Activated naive CD4-positive, alpha-beta T cell treated with anti-CD3 and anti-CD28 coated beads, Interleukin-2, amount 10 ng/mL, durations not matched to agents 5 hours and 36 hours (primary cell): ENCODE data around the gene YBX3. TPM values are rescaled to one million over a fixed set of nuclear protein-coding genes. Genes with fewer than 3 reads are reported as not detected.

Experiments used
- total RNA-seq, 2 experiments: library from RNA; stranded (reverse); gene quantifications; one replicate each; pipeline ENCODE4 v1.2.3, GENCODE V29; 2021

Gene YBX3
- 10 to 100 TPM; 39.7 to 41.8 TPM for total RNA-seq

GRCh38 chr12:10722905-10723746, at the start of gene YBX3:
YBX3 (minus strand) TSS chr12:10723323; CDS start chr12:10723111, 212 bp downstream.

GRCh38 chr12:10673659-10674384, 49.3 kb downstream of the YBX3 start, which contains the start of gene STYK1:
STYK1 (minus strand) TSS chr12:10674052; CDS start chr12:10634618, 39,434 bp downstream.

Other genes starting within 250 kb of the YBX3 start
- gene EIF2S3B, start 217.4 kb downstream of the YBX3 start, total RNA-seq = 1 to 10 TPM; 1.5 to 2.6 TPM
- 10 to 100 TPM; 29.7 to 35.7 TPM for gene MAGOHB, start 109.7 kb downstream of the YBX3 start, total RNA-seq
- gene STYK1, start 49.3 kb downstream of the YBX3 start, total RNA-seq = under 1 TPM; 0.34 to 0.68 TPM
- gene TAS2R7, start 79.3 kb upstream of the YBX3 start, total RNA-seq = not detected
- gene TAS2R8, start 84.0 kb upstream of the YBX3 start, total RNA-seq = not detected
- not detected for gene TAS2R9, start 86.8 kb upstream of the YBX3 start, total RNA-seq
- under 1 TPM; 0.25 to 0.36 TPM for gene TAS2R10, start 103.0 kb upstream of the YBX3 start, total RNA-seq
- 1 to 10 TPM; 1.5 to 1.8 TPM for gene PRR4, start 126.2 kb upstream of the YBX3 start, total RNA-seq
- gene PRH1, start 160.9 kb upstream of the YBX3 start, total RNA-seq = 10 to 100 TPM; 11.3 to 11.5 TPM
- 1 to 10 TPM in 1 of 2 experiments, under 1 TPM in 1; 0.48 to 1.0 TPM for gene TAS2R13, start 186.2 kb upstream of the YBX3 start, total RNA-seq
- not detected for gene PRH2, start 205.9 kb upstream of the YBX3 start, total RNA-seq
- gene TAS2R14, start 215.9 kb upstream of the YBX3 start, total RNA-seq = 1 to 10 TPM; 1.6 TPM